ENCODE data around the gene PTPRK. TPM values are rescaled to one million over a fixed set of nuclear protein-coding genes. Genes with fewer than 3 reads are reported as not detected.

PTPRK gene
- total RNA-seq, 2 donors from 2014 or later: 94.1 to 117 TPM

DNA sequence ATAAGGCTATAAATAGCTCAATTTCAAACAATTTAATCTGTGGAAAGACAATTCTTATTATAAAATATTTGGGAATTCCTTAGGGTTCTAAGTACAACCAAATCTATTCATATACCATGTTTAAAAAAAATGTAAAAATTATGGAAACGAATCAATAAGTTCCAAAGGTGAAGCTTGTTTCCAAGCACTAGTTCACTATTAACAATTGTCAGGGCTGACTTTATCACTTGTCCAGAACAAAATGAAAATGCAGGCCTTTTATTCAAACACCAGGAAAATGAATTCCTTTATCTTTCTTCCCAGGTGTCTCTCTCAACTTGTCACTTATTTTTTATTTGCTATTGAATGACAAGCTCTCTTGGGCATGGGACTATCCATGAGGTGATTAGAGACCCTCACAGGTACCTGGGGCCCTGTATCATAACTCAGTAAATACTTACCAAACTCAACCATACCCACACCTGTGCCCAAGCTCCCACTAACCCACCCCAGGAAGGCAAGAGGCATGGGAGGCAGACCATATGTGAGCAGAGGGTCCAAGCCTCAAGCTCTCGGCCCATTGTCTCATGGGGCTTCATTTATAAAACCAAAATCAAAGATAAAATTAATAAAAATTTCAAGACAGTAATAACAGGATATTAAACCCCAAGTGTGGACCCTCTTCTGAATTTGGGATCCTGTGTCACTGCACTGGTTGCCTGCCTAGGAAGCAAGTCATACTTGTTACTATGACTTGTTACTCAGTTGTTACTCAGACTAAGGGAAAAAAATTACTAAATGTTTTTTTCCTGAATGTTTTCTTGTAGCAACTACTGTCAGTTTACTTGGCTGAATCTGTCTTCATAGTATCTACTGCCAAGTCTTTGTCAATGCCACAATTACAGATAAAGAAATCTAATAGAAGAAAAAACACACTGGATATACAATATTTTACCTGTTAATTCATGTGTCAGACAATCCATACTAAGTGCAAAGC is 54.7 kb downstream of the PTPRK start:
- TF ChIP-seq, protein P1, sequence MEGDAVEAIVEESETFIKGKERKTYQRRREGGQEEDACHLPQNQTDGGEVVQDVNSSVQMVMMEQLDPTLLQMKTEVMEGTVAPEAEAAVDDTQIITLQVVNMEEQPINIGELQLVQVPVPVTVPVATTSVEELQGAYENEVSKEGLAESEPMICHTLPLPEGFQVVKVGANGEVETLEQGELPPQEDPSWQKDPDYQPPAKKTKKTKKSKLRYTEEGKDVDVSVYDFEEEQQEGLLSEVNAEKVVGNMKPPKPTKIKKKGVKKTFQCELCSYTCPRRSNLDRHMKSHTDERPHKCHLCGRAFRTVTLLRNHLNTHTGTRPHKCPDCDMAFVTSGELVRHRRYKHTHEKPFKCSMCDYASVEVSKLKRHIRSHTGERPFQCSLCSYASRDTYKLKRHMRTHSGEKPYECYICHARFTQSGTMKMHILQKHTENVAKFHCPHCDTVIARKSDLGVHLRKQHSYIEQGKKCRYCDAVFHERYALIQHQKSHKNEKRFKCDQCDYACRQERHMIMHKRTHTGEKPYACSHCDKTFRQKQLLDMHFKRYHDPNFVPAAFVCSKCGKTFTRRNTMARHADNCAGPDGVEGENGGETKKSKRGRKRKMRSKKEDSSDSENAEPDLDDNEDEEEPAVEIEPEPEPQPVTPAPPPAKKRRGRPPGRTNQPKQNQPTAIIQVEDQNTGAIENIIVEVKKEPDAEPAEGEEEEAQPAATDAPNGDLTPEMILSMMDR (IDR thresholded peaks at IDR 0.05): no peak

DNA sequence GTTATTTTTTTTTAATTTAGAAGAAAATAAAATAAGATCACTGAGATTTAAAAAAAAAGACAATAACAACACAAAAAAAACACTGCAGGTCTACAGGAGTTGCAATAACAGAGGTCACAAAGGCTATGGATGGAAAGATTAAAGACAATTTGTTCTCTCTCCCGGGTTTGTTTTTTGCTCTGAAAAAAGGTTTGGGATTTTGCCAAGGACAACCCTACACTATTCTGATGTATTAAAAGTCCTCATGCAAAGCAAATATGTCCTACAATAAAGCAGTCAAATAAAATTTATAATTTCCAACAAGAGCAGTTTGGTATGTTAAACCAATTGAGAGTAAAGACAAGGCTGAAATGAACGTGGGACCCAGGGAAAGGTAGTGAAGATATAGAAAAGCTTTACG is 55.6 kb downstream of the PTPRK start:
- no peak for DNase-seq
- no peaks in the 10 kb centered on the region for H3K27me3 ChIP-seq
- no peaks in the 10 kb centered on the region for H3K36me3 ChIP-seq
- H3K4me3 ChIP-seq: no peak overlapping the region
- H3K27ac ChIP-seq: no peak overlapping the region
- H3K9me3 ChIP-seq: no peaks in the 10 kb centered on the region
- intact Hi-C loops (cut with DNase I): no loop called here
- H3K4me1 ChIP-seq: no peaks in the 10 kb centered on the region
- H3K9ac ChIP-seq (ENCODE audit: low read depth in 2 of 2, low read length in 2 of 2): no peak overlapping the region
- TF ChIP-seq, protein P1 (IDR thresholded peaks at IDR 0.05): no peak

More for the DNA sequence above, 54.7 kb downstream of the PTPRK start:
- no peaks in the 10 kb centered on the region for H3K36me3 ChIP-seq
- H3K4me1 ChIP-seq: no peaks in the 10 kb centered on the region
- H3K27me3 ChIP-seq: no peaks in the 10 kb centered on the region
- H3K4me3 ChIP-seq: no peak overlapping the region
- no peaks in the 10 kb centered on the region for H3K9me3 ChIP-seq
- H3K27ac ChIP-seq: no peak overlapping the region
- no peak for DNase-seq
- intact Hi-C loops (cut with DNase I): no loop called here
- H3K9ac ChIP-seq (ENCODE audit: low read depth in 2 of 2, low read length in 2 of 2): no peak overlapping the region

DNA sequence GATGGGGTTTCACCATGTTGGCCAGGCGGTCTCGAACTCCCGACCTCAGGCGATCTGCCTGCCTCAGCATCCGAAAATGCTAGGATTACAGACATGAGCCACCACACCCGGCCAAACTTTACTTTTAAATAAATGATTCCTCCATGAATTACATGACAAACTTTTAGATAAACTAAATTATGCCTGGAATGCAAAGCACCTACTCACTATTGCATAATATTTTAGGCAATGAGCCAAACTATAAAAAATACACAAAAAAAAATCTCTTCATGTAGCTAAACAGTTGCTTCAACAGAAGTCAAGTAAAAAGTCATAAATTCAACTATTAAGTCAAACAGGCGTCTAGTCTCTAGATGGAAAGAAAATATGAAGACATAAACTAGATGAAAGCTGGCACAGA is 56.5 kb downstream of the PTPRK start:
- Histone ChIP-seq H3K27ac (no peak overlapping the region), H3K9me3 (no peaks in the 10 kb centered on the region), H3K36me3 (no peaks in the 10 kb centered on the region), H3K4me3 (no peak overlapping the region), H3K9ac (ENCODE audit: low read depth in 2 of 2, low read length in 2 of 2) (no peak overlapping the region), H3K27me3 (no peaks in the 10 kb centered on the region), H3K4me1 (no peaks in the 10 kb centered on the region)
- TF ChIP-seq, protein P1 (IDR thresholded peaks at IDR 0.05): no peak
- intact Hi-C loops (cut with DNase I): no loop called here
- DNase-seq: no peak

DNA sequence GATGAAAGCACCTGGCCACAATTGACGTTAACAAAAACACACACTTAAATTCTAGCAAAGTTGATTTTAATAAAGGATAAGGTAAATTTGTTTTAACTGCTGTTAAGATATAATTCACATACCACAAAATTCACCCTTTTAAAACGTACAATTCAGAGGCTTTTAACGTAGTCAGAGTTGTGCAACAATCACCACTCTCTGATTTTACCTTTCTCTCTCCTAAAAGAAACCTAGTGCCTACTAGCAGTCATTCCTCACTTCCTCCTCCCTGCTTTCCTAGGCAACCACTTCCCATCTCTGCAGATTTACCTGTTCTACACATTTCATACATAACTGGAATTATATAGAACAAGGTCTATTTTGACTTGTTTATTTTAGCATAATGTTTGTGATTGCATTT is 58.9 kb downstream of the PTPRK start:
- Histone ChIP-seq H3K36me3 (no peaks in the 10 kb centered on the region), H3K9me3 (no peaks in the 10 kb centered on the region), H3K4me1 (no peaks in the 10 kb centered on the region), H3K27me3 (no peaks in the 10 kb centered on the region), H3K9ac (ENCODE audit: low read depth in 2 of 2, low read length in 2 of 2) (no peak overlapping the region), H3K4me3 (no peak overlapping the region), H3K27ac (no peak overlapping the region)
- TF ChIP-seq, protein P1 (IDR thresholded peaks at IDR 0.05): no peak
- no peak for DNase-seq
- intact Hi-C loops (cut with DNase I): no loop called here

DNA sequence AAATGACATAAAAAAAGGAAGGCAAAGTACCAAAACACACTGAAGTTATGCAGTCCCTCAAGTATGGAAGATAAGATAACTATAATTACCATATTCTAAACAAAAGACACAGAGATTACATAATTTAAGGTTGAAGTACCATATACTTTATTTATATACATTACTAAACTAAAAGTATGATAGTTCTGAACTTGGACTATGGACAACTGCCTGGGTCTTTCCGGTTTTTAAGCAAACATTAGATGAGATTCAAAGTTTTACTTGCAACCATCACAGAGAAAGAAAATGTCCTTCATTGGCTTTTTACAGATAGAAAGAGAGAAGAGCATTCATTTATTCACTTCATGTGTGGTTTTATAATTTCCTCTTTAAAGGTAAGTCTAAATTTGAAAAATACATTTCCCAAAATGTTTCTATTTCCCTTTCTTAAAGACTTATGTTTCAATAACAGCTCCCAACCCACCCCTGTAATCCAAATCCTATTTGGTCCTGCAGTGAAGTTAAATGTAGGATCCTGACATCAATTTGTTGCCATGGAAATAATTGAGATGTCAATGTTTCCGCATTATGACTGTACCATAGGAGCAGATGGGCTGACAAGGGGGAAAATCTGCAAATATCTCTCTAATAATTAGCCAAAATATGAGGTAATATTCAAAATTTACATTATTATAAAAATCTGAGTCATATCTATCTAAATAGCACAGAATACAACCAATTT is 63.7 kb downstream of the PTPRK start:
- no peak overlapping the region for H3K27ac ChIP-seq
- no peak overlapping the region for H3K9ac ChIP-seq (ENCODE audit: low read depth in 2 of 2, low read length in 2 of 2)
- H3K9me3 ChIP-seq: no peaks in the 10 kb centered on the region
- H3K27me3 ChIP-seq: no peaks in the 10 kb centered on the region
- no peak for DNase-seq
- TF ChIP-seq, protein P1 (IDR thresholded peaks at IDR 0.05): no peak
- H3K36me3 ChIP-seq: no peaks in the 10 kb centered on the region
- intact Hi-C loops (cut with DNase I): no loop called here
- H3K4me3 ChIP-seq: no peak overlapping the region
- H3K4me1 ChIP-seq: no peaks in the 10 kb centered on the region

Data from colonic mucosa (tissue), 4 donors.